ENCODE data around the gene LSM7.

The LSM7 gene

GRCh38 chr19:2317756-2318155 lies 10.6 kb downstream of the LSM7 start:
- no peak for DNase-seq (ENCODE audit: low read depth in 1 of 2, low spot score in 1 of 2)
- no peak for TF ChIP-seq GABPA (IDR thresholded peaks at IDR 0.05; ENCODE audit: low read depth)
- no peak for TF ChIP-seq REST (IDR thresholded peaks at IDR 0.05; ENCODE audit: insufficient replicate concordance, low read depth)
- TF ChIP-seq, protein P1, sequence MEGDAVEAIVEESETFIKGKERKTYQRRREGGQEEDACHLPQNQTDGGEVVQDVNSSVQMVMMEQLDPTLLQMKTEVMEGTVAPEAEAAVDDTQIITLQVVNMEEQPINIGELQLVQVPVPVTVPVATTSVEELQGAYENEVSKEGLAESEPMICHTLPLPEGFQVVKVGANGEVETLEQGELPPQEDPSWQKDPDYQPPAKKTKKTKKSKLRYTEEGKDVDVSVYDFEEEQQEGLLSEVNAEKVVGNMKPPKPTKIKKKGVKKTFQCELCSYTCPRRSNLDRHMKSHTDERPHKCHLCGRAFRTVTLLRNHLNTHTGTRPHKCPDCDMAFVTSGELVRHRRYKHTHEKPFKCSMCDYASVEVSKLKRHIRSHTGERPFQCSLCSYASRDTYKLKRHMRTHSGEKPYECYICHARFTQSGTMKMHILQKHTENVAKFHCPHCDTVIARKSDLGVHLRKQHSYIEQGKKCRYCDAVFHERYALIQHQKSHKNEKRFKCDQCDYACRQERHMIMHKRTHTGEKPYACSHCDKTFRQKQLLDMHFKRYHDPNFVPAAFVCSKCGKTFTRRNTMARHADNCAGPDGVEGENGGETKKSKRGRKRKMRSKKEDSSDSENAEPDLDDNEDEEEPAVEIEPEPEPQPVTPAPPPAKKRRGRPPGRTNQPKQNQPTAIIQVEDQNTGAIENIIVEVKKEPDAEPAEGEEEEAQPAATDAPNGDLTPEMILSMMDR (IDR thresholded peaks at IDR 0.05; ENCODE audit: insufficient read depth, low read length): no peak
- TF ChIP-seq POLR2AphosphoS5 (IDR thresholded peaks at IDR 0.05; ENCODE audit: low read depth): no peak
- no peak for TF ChIP-seq SPI1 (IDR thresholded peaks at IDR 0.05; ENCODE audit: borderline replicate concordance, low read depth)
- Histone ChIP-seq H3K27ac (replicated peaks) (no peak overlapping the region), H3K4me3 (replicated peaks; ENCODE audit: insufficient read depth, low read length) (no peak overlapping the region), H3K27me3 (ENCODE audit: insufficient read depth, poor library complexity, severe bottlenecking) (no peaks in the 10 kb centered on the region)

DNA sequence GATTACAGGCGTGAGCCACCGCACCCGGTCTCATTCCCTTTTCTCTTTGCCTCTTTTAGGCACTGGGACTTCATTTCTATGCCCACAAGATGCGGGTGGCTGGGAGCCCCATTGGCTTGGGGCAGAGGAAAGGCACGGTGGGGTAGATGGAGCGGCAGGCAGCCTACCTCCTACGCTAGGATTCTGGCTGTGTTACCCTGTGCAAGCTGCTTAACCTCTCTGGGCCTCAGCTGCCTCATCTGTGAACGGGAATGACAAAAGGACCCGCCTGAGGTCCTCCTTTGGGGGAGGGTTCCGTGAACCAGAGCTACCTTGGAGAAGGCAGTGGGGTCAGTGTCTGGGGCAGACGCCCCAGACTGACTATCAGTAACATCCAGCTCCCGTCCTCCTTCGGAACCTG lies 11.1 kb downstream of the LSM7 start:
- Histone ChIP-seq H3K27ac (replicated peaks) (no peak overlapping the region), H3K27me3 (ENCODE audit: insufficient read depth, poor library complexity, severe bottlenecking) (no peaks in the 10 kb centered on the region), H3K4me3 (replicated peaks; ENCODE audit: insufficient read depth, low read length) (no peak overlapping the region)
- TF ChIP-seq GABPA (IDR thresholded peaks at IDR 0.05; ENCODE audit: low read depth) (no peak), SPI1 (IDR thresholded peaks at IDR 0.05; ENCODE audit: borderline replicate concordance, low read depth) (no peak), POLR2AphosphoS5 (IDR thresholded peaks at IDR 0.05; ENCODE audit: low read depth) (no peak), REST (IDR thresholded peaks at IDR 0.05; ENCODE audit: insufficient replicate concordance, low read depth) (no peak)
- TF ChIP-seq, protein P1 (IDR thresholded peaks at IDR 0.05; ENCODE audit: insufficient read depth, low read length): no peak
- DNase-seq (ENCODE audit: low read depth in 1 of 2, low spot score in 1 of 2): no peak

GRCh38 chr19:2315818-2316353 lies 12.5 kb downstream of the LSM7 start:
- Histone ChIP-seq H3K4me3 (replicated peaks; ENCODE audit: insufficient read depth, low read length) (peak overlapping the region; percentile 10; the same call in 1 of the 2 replicates), H3K27ac (replicated peaks) (peak overlapping the region; percentile 53), H3K27me3 (ENCODE audit: insufficient read depth, poor library complexity, severe bottlenecking) (no peaks in the 10 kb centered on the region)
- peak; percentile 50; the same call in 1 of the 2 replicates for TF ChIP-seq POLR2AphosphoS5 (IDR thresholded peaks at IDR 0.05; ENCODE audit: low read depth)
- peak; percentile 80; the same call in 1 of the 2 replicates for TF ChIP-seq SPI1 (IDR thresholded peaks at IDR 0.05; ENCODE audit: borderline replicate concordance, low read depth)
- TF ChIP-seq GABPA (IDR thresholded peaks at IDR 0.05; ENCODE audit: low read depth): peak; percentile 69
- TF ChIP-seq REST (IDR thresholded peaks at IDR 0.05; ENCODE audit: insufficient replicate concordance, low read depth): no peak
- TF ChIP-seq, protein P1 (IDR thresholded peaks at IDR 0.05; ENCODE audit: insufficient read depth, low read length): peak; percentile 30
- DNase-seq (ENCODE audit: low read depth in 1 of 2, low spot score in 1 of 2): peak; percentile 90 to 94

All from HL-60 (cell line).